ENCODE data around the gene TRDN. TPM values are rescaled to one million over a fixed set of nuclear protein-coding genes. Genes with fewer than 3 reads are reported as not detected.

TRDN gene
- total RNA-seq, 1 donor from 2014 or later: not detected

GRCh38 chr6:123632641-123633040 lies 4.1 kb downstream of the TRDN start:
- Histone ChIP-seq H3K9me3 (no peaks in the 10 kb centered on the region), H3K4me3 (no peak overlapping the region), H3K27me3 (ENCODE audit: low read depth) (no peaks in the 10 kb centered on the region), H3K36me3 (no peaks in the 10 kb centered on the region), H3K4me1 (no peaks in the 10 kb centered on the region), H3K27ac (no peak overlapping the region)
- DNase-seq: no peak
- intact Hi-C loops (cut with DNase I): no loop called here
- TF ChIP-seq CTCF (IDR thresholded peaks at IDR 0.05): no peak
- ATAC-seq: no peak

- intact Hi-C loops (cut with DNase I): no loop called here
- no peaks in the 10 kb centered on the region for H3K9me3 ChIP-seq
- no peaks in the 10 kb centered on the region for H3K27me3 ChIP-seq (ENCODE audit: low read depth)
- TF ChIP-seq CTCF (IDR thresholded peaks at IDR 0.05): no peak
- no peak overlapping the region for H3K4me3 ChIP-seq
- no peak for DNase-seq
- H3K27ac ChIP-seq: no peak overlapping the region
- ATAC-seq: no peak
- no peaks in the 10 kb centered on the region for H3K4me1 ChIP-seq
- H3K36me3 ChIP-seq: no peaks in the 10 kb centered on the region
These were observed 7.3 kb downstream of the TRDN start for GRCh38 chr6:123629258-123629941.

- H3K27ac ChIP-seq: no peak overlapping the region
These were observed 11.1 kb downstream of the TRDN start for GRCh38 chr6:123625696-123626095.

GRCh38 chr6:123622780-123623179 lies 14.0 kb downstream of the TRDN start:
- H3K4me1 ChIP-seq: no peaks in the 10 kb centered on the region
- TF ChIP-seq CTCF (IDR thresholded peaks at IDR 0.05): no peak
- DNase-seq (no peak), ATAC-seq (no peak)
- no peaks in the 10 kb centered on the region for H3K36me3 ChIP-seq
- intact Hi-C loops (cut with DNase I): no loop called here
- H3K4me3 ChIP-seq: no peak overlapping the region
- H3K27ac ChIP-seq: no peak overlapping the region
- no peaks in the 10 kb centered on the region for H3K27me3 ChIP-seq (ENCODE audit: low read depth)
- H3K9me3 ChIP-seq: no peaks in the 10 kb centered on the region

More at GRCh38 chr6:123625696-123626095, 11.1 kb downstream of the TRDN start:
- intact Hi-C loops (cut with DNase I): no loop called here
- ATAC-seq (no peak), DNase-seq (no peak)
- Histone ChIP-seq H3K9me3 (no peaks in the 10 kb centered on the region), H3K36me3 (no peaks in the 10 kb centered on the region), H3K27me3 (ENCODE audit: low read depth) (no peaks in the 10 kb centered on the region), H3K4me1 (no peaks in the 10 kb centered on the region), H3K4me3 (no peak overlapping the region)
- no peak for TF ChIP-seq CTCF (IDR thresholded peaks at IDR 0.05)

GRCh38 chr6:123619156-123619555 lies 17.6 kb downstream of the TRDN start:
- Histone ChIP-seq H3K27me3 (ENCODE audit: low read depth) (no peaks in the 10 kb centered on the region), H3K4me1 (no peaks in the 10 kb centered on the region), H3K27ac (no peak overlapping the region), H3K9me3 (no peaks in the 10 kb centered on the region), H3K4me3 (no peak overlapping the region), H3K36me3 (no peaks in the 10 kb centered on the region)
- DNase-seq: no peak
- ATAC-seq: no peak
- TF ChIP-seq CTCF (IDR thresholded peaks at IDR 0.05): no peak
- intact Hi-C loops (cut with DNase I): no loop called here
